A549 (cell line): ENCODE measurements around the gene MPDU1. TPM values are rescaled to one million over a fixed set of nuclear protein-coding genes. Genes with fewer than 3 reads are reported as not detected.

ENCODE experiments used
- ATAC-seq, 2 experiments: fragments of 200-7000 bp in 1 of 2; fragments of >200 bp in 1 of 2; cut with Nextera tagmentation in 1 of 2; cut with Tn5 transposase in 1 of 2; 3 replicates each; pipeline versions ENCODE4 v1.8.0 to v1.9.1; 2018 to 2020; ENCODE audit warnings: mild to moderate bottlenecking in 1 of 2, moderate library complexity in 1 of 2
- CTCF ChIA-PET: fragments of 300-600 bp; sonication (Branson Sonifier 250); formaldehyde crosslinking; extraction: SDS; loops from one replicate; lab custom pipeline; 2021; ENCODE audit warnings: antibody characterized with exemption, inconsistent platforms; lab: Yijun Ruan, JAX
- POLR2A ChIA-PET: fragments of 350-600 bp; formaldehyde crosslinking; extraction: SDS; loops from one replicate; lab custom pipeline; 2021; ENCODE audit warnings: antibody characterized with exemption, inconsistent platforms; lab: Yijun Ruan, JAX
- DNase-seq, 2 experiments: peaks; one replicate each; pipeline versions ENCODE4 v3.0.0 to v3.0.0-alpha.2; 2011 to 2016; ENCODE audit warnings: low read depth in 1 of 2, low spot score in 1 of 2
- FAIRE-seq: peaks from 2 replicates; lab custom pipeline; 2011; peaks lifted over from hg19 to GRCh38; lab: Jason Lieb, UNC
- H3K27ac ChIP-seq, 2 experiments: fragments of >200 bp; sonication (Bioruptor Twin); formaldehyde crosslinking; 3 replicates each; pipeline ENCODE4 v1.5.1; 2016 to 2017
- H3K4me1 ChIP-seq: fragments of >200 bp; sonication (Bioruptor Twin); formaldehyde crosslinking; 3 replicates; pipeline ENCODE4 v1.6.1; 2016
- H3K4me2 ChIP-seq: fragments of >200 bp; sonication (Bioruptor Twin); formaldehyde crosslinking; 3 replicates; pipeline ENCODE4 v1.6.1; 2016
- H3K4me3 ChIP-seq: fragments of >200 bp; sonication (Bioruptor Twin); formaldehyde crosslinking; 3 replicates; pipeline ENCODE4 v1.5.1; 2016
- H3K9me3 ChIP-seq: fragments of >200 bp; sonication (Bioruptor Twin); formaldehyde crosslinking; 3 replicates; pipeline ENCODE4 v1.6.1; 2016
- BCL3 ChIP-seq: fragments of >200 bp; sonication (Bioruptor Twin); formaldehyde crosslinking; IDR thresholded peaks from 3 replicates; pipeline ENCODE4 v1.6.1; 2016
- CHD4 ChIP-seq: fragments of 200-600 bp; sonication (generic); IDR thresholded peaks from 2 replicates; pipeline ENCODE4 v1.6.1; 2016; ENCODE audit warnings: antibody characterized with exemption, mild to moderate bottlenecking, borderline replicate concordance
- FOSB ChIP-seq: fragments of 250-450 bp; sonication (Bioruptor Pico); IDR thresholded peaks from 2 replicates; pipeline ENCODE4 v1.5.0; 2020; ENCODE audit warnings: mild to moderate bottlenecking, moderate library complexity
- GATA3 ChIP-seq: IDR thresholded peaks from 2 replicates; pipeline ENCODE4 v1.6.1; 2012; ENCODE audit warnings: borderline replicate concordance
- HDAC2 ChIP-seq: fragments of 200-600 bp; sonication (generic); IDR thresholded peaks from 2 replicates; pipeline ENCODE4 v1.6.1; 2016
- JUN ChIP-seq, 2 experiments: fragments of >200 bp; sonication (Bioruptor Twin); formaldehyde crosslinking; IDR thresholded peaks; 2 replicates in 1 of 2; 3 replicates in 1 of 2; pipeline ENCODE4 v1.6.1; 2016 to 2017
- JUNB ChIP-seq: fragments of >200 bp; sonication (Bioruptor Twin); formaldehyde crosslinking; IDR thresholded peaks from 2 replicates; pipeline ENCODE4 v1.6.1; 2016
- MAX ChIP-seq: IDR thresholded peaks from 2 replicates; pipeline ENCODE4 v1.6.1; 2012
- PBX3 ChIP-seq: IDR thresholded peaks from 2 replicates; pipeline ENCODE4 v1.6.1; 2012
- PHF8 ChIP-seq: fragments of 200-600 bp; sonication (generic); IDR thresholded peaks from 2 replicates; pipeline ENCODE4 v1.6.1; 2016; ENCODE audit warnings: low read depth, mild to moderate bottlenecking, antibody characterized with exemption, moderate library complexity, borderline replicate concordance
- POLR2AphosphoS2 ChIP-seq: conservative IDR thresholded peaks from 2 replicates; pipeline ENCODE4 v1.6.1; 2012; ENCODE audit warnings: low read length, improper control_type of control experiment, inconsistent platforms
- REST ChIP-seq: fragments of 200-600 bp; sonication (generic); IDR thresholded peaks from 2 replicates; pipeline ENCODE4 v1.6.1; 2016; ENCODE audit warnings: antibody characterized with exemption, mild to moderate bottlenecking, moderate library complexity
- SREBF2 ChIP-seq: fragments of 450-650 bp; IDR thresholded peaks from 2 replicates; pipeline ENCODE4 v1.6.1; 2014; ENCODE audit warnings: mild to moderate bottlenecking, moderate library complexity
- TFCP2L1 ChIP-seq: fragments of 250-450 bp; sonication (Bioruptor Pico); IDR thresholded peaks from 2 replicates; pipeline ENCODE4 v1.5.0; 2021; ENCODE audit warnings: mild to moderate bottlenecking
- USF2 ChIP-seq: fragments of 450-650 bp; IDR thresholded peaks from 2 replicates; pipeline ENCODE4 v1.6.1; 2014; ENCODE audit warnings: antibody characterized with exemption
- WGBS: methylation state at CpG from one replicate; pipeline ENCODE4 v1.1.6; 2017; ENCODE audit errors: missing lambda C conversion rate; 5-methylcytosine and 5-hydroxymethylcytosine counted together
- polyA plus RNA-seq, 4 experiments: library from polyadenylated mRNA; depleted of rRNA in 3 of 4; stranded (reverse); fragments of >200 nt; fragmentation: RNase III in 1 of 4; extraction: RNeasy Plus Mini Kit Qiagen cat#74134 plus additional on column Dnase treatment in 1 of 4; gene quantifications; 2 replicates in 3 of 4; 3 replicates in 1 of 4; pipeline ENCODE4 v1.2.3, GENCODE V29; 2011 to 2017

Gene MPDU1
- polyA plus RNA-seq, 2 of the 4 experiments (the other 2 are of a cell fraction) = 134 to 148 TPM

GRCh38 chr17:7590743-7591142, 7.1 kb downstream of the MPDU1 start:
- peak overlapping the region; percentile 44 for H3K4me2 ChIP-seq
- DNase-seq (peak; percentile 44 to 69), ATAC-seq (peak; percentile 54), FAIRE-seq (no peak)
- H3K27ac ChIP-seq = peak overlapping the region; percentile 50 to 78; a peak in 5 of 6 replicates
- ChIA-PET POLR2A (interaction anchor here (1.9 to 3.0 kb wide), 3 partner anchors 11 to 97 kb away, joined by 10 to 16 read pairs (median 12); partner anchors contain the start of genes CD68 and TP53), CTCF (interaction anchor here (1.3 to 12.1 kb wide), 7 partner anchors 13 to 235 kb away, joined by 3 to 184 read pairs (median 21); partner anchors contain the start of genes CD68, DNAH2, FXR2 and TP53)
- no peak overlapping the region for H3K4me3 ChIP-seq
- TF ChIP-seq FOSB (CRISPR knock-in tag) (no peak), MAX (peak; percentile 24; the same call in 1 of the 2 replicates), JUN (IDR thresholded peaks at IDR 0.05) (0 out of 5 replicates have a peak, but pooled peaks of 1 of the 2 experiments have one; percentile 26), REST (no peak), PBX3 (peak; percentile 34; the same call in 1 of the 2 replicates), HDAC2 (no peak), GATA3 (no peak), PHF8 (no peak)
- 62% methylated on average over 4 of the region's 4 CpGs for WGBS
- H3K9me3 ChIP-seq = no peaks in the 10 kb centered on the region
- peaks cover 31% of the 10 kb centered on the region for H3K4me1 ChIP-seq

- ATAC-seq = no peak
- Histone ChIP-seq H3K4me2 (no peak overlapping the region; the same call in 2 of the 3 replicates), H3K4me1 (peaks cover 30% of the 10 kb centered on the region), H3K9me3 (no peaks in the 10 kb centered on the region), H3K4me3 (no peak overlapping the region), H3K27ac (peak overlapping the region in 1 of 2 experiments; percentile 78; a peak in 4 of 6 replicates)
- WGBS = 91% methylated on average over 5 of the region's 5 CpGs
- ChIA-PET CTCF (interaction anchor here (0.6 to 5.5 kb wide), 7 partner anchors 8 to 125 kb away, joined by 3 to 38 read pairs (median 5); partner anchors contain the start of genes CD68, MPDU1, TP53 and WRAP53), POLR2A (interaction anchor here (1.9 kb wide), 1 partner anchor 96 kb away, joined by 10 read pairs; the partner anchor contains the start of gene TP53)
- no peak for DNase-seq
- no peak for FAIRE-seq
- no peak for TF ChIP-seq SREBF2
- no peak for TF ChIP-seq USF2
- 0 out of 2 replicates have a peak, but pooled peaks have one; percentile 44 for TF ChIP-seq POLR2AphosphoS2
- TF ChIP-seq, all 56 proteins: peak for 1
Measured at GRCh38 chr17:7591596-7591995, 7.9 kb downstream of the MPDU1 start.

GRCh38 chr17:7592422-7593021, 8.9 kb downstream of the MPDU1 start:
- ChIA-PET CTCF (interaction anchor here (1.0 to 6.8 kb wide), 6 partner anchors 7 to 95 kb away, joined by 3 to 49 read pairs (median 13); partner anchors contain the start of genes MPDU1, TP53 and WRAP53), POLR2A (interaction anchor here (0.7 to 0.8 kb wide), 3 partner anchors 9 to 95 kb away, joined by 3 to 5 read pairs (median 3); partner anchors contain the start of genes MPDU1 and TP53)
- no peak for TF ChIP-seq BCL3
- TF ChIP-seq CHD4 = no peak
- TF ChIP-seq TFCP2L1 (CRISPR knock-in tag) = no peak
- no peak for TF ChIP-seq JUNB
- no peak for TF ChIP-seq FOSB (CRISPR knock-in tag)
- Histone ChIP-seq H3K27ac (no peak overlapping the region), H3K4me1 (peaks cover 26% of the 10 kb centered on the region), H3K9me3 (no peaks in the 10 kb centered on the region), H3K4me2 (no peak overlapping the region), H3K4me3 (no peak overlapping the region)
- FAIRE-seq (no peak), DNase-seq (no peak), ATAC-seq (no peak)
- 92% methylated on average over 23 of the region's 23 CpGs for WGBS
